ENCODE results near the gene UCMA. TPM values are rescaled to one million over a fixed set of nuclear protein-coding genes. Genes with fewer than 3 reads are reported as not detected.

Gene UCMA
- total and polyA plus RNA-seq, 10 of the 15 experiments (the other 5 are each of a cell fraction or from before 2014, with no cell fraction given) = 0.15 TPM; not detected in 9

DNA sequence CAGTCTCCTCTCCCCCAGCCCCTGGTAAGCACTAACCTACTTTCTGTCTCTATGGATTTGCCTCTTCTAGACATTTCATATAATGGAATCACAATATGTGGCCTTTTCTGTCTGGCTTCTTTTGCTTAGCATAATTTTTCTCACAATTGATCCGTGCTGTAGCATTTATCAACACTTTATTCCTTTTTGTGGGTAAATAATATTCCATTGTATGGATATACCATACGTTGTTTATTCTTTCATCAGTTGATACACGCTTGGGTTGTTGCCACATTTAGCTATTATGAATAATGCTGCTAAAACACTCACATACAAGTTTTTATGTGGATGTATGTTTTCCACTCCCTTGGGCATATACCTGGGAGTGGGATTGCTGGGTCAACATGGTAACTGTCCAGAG lies 47.0 kb downstream of the UCMA start:
- ChIA-PET RAD21 (ENCODE audit: unreplicated experiment) (no interaction called here), POLR2A (no interaction called here), SMC1A (ENCODE audit: uncharacterized antibody, unreplicated experiment) (no interaction called here), CTCF (no interaction called here)
- Histone ChIP-seq H3K9ac (ENCODE audit: control insufficient read depth, insufficient read depth, low read length) (no peak overlapping the region), H3K4me1 (ENCODE audit: control insufficient read depth, insufficient read depth, low read length) (peaks cover 3% of the 10 kb centered on the region; the same call in 1 of the 2 replicates), H3K9me3 (replicated peaks; ENCODE audit: control insufficient read depth, insufficient read depth, low read length) (peaks cover 4% of the 10 kb centered on the region; the same call in 2 of the 3 replicates), H3K27me3 (replicated peaks in 1 of 2; ENCODE audit: control insufficient read depth in 2 of 2, insufficient read depth in 2 of 2, low read length in 1 of 2) (no peaks in the 10 kb centered on the region), H3K36me3 (ENCODE audit: control insufficient read depth in 2 of 2, insufficient read depth in 2 of 2, low read length in 1 of 2) (peaks cover 10 to 17% of the 10 kb centered on the region in 2 experiments), H3K27ac (ENCODE audit: control insufficient read depth, insufficient read depth) (no peak overlapping the region), H3K79me2 (ENCODE audit: control insufficient read depth, insufficient read depth, low read length) (no peaks in the 10 kb centered on the region), H3K4me2 (ENCODE audit: control insufficient read depth, insufficient read depth) (no peak overlapping the region), H4K20me1 (ENCODE audit: control insufficient read depth, insufficient read depth) (no peaks in the 10 kb centered on the region), H2AFZ (ENCODE audit: control insufficient read depth, low read depth, low read length) (no peak overlapping the region), H3K4me3 (no peak overlapping the region)
- ATAC-seq (no peak), DNase-seq (ENCODE audit: low read depth, low spot score) (no peak), FAIRE-seq (no peak)
- 99% methylated on average over 3 of the region's 3 CpGs for WGBS (ENCODE audit: insufficient coverage, insufficient replicate concordance, low lambda C conversion rate, missing lambda C conversion rate)
- in situ Hi-C loops (cut with MboI) (no loop called here), intact Hi-C loops (cut with micrococcal nuclease; ENCODE audit: unreplicated experiment) (no loop called here)
- BruUV-seq (replicated peaks) = no TSS peak
- TF ChIP-seq NR2F1 (conservative IDR thresholded peaks at IDR 0.05) = no peak
- TF ChIP-seq, protein P1, sequence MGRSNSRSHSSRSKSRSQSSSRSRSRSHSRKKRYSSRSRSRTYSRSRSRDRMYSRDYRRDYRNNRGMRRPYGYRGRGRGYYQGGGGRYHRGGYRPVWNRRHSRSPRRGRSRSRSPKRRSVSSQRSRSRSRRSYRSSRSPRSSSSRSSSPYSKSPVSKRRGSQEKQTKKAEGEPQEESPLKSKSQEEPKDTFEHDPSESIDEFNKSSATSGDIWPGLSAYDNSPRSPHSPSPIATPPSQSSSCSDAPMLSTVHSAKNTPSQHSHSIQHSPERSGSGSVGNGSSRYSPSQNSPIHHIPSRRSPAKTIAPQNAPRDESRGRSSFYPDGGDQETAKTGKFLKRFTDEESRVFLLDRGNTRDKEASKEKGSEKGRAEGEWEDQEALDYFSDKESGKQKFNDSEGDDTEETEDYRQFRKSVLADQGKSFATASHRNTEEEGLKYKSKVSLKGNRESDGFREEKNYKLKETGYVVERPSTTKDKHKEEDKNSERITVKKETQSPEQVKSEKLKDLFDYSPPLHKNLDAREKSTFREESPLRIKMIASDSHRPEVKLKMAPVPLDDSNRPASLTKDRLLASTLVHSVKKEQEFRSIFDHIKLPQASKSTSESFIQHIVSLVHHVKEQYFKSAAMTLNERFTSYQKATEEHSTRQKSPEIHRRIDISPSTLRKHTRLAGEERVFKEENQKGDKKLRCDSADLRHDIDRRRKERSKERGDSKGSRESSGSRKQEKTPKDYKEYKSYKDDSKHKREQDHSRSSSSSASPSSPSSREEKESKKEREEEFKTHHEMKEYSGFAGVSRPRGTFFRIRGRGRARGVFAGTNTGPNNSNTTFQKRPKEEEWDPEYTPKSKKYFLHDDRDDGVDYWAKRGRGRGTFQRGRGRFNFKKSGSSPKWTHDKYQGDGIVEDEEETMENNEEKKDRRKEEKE (IDR thresholded peaks at IDR 0.05) = no peak
- TF ChIP-seq EGR1 (IDR thresholded peaks at IDR 0.05; ENCODE audit: borderline replicate concordance in 1 of 2, low read depth in 2 of 2, low read length in 2 of 2) = no peak
- TF ChIP-seq ESRRA (IDR thresholded peaks at IDR 0.05; ENCODE audit: low read length) = no peak
- no peak for TF ChIP-seq BMI1 (IDR thresholded peaks at IDR 0.05; ENCODE audit: borderline replicate concordance)
- TF ChIP-seq, protein P2, sequence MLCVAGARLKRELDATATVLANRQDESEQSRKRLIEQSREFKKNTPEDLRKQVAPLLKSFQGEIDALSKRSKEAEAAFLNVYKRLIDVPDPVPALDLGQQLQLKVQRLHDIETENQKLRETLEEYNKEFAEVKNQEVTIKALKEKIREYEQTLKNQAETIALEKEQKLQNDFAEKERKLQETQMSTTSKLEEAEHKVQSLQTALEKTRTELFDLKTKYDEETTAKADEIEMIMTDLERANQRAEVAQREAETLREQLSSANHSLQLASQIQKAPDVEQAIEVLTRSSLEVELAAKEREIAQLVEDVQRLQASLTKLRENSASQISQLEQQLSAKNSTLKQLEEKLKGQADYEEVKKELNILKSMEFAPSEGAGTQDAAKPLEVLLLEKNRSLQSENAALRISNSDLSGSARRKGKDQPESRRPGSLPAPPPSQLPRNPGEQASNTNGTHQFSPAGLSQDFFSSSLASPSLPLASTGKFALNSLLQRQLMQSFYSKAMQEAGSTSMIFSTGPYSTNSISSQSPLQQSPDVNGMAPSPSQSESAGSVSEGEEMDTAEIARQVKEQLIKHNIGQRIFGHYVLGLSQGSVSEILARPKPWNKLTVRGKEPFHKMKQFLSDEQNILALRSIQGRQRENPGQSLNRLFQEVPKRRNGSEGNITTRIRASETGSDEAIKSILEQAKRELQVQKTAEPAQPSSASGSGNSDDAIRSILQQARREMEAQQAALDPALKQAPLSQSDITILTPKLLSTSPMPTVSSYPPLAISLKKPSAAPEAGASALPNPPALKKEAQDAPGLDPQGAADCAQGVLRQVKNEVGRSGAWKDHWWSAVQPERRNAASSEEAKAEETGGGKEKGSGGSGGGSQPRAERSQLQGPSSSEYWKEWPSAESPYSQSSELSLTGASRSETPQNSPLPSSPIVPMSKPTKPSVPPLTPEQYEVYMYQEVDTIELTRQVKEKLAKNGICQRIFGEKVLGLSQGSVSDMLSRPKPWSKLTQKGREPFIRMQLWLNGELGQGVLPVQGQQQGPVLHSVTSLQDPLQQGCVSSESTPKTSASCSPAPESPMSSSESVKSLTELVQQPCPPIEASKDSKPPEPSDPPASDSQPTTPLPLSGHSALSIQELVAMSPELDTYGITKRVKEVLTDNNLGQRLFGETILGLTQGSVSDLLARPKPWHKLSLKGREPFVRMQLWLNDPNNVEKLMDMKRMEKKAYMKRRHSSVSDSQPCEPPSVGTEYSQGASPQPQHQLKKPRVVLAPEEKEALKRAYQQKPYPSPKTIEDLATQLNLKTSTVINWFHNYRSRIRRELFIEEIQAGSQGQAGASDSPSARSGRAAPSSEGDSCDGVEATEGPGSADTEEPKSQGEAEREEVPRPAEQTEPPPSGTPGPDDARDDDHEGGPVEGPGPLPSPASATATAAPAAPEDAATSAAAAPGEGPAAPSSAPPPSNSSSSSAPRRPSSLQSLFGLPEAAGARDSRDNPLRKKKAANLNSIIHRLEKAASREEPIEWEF (IDR thresholded peaks at IDR 0.05; ENCODE audit: insufficient replicate concordance, low read depth, low read length) = no peak
- TF ChIP-seq, protein P3, sequence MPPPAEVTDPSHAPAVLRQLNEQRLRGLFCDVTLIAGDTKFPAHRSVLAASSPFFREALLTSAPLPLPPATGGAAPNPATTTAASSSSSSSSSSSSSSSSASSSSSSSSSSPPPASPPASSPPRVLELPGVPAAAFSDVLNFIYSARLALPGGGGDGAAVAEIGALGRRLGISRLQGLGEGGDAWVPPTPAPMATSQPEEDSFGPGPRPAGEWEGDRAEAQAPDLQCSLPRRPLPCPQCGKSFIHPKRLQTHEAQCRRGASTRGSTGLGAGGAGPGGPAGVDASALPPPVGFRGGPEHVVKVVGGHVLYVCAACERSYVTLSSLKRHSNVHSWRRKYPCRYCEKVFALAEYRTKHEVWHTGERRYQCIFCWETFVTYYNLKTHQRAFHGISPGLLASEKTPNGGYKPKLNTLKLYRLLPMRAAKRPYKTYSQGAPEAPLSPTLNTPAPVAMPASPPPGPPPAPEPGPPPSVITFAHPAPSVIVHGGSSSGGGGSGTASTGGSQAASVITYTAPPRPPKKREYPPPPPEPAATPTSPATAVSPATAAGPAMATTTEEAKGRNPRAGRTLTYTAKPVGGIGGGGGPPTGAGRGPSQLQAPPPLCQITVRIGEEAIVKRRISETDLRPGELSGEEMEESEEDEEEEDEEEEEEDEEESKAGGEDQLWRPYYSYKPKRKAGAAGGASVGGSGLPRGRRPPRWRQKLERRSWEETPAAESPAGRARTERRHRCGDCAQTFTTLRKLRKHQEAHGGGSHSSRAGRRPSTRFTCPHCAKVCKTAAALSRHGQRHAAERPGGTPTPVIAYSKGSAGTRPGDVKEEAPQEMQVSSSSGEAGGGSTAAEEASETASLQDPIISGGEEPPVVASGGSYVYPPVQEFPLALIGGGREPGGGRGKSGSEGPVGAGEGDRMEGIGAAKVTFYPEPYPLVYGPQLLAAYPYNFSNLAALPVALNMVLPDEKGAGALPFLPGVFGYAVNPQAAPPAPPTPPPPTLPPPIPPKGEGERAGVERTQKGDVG (CRISPR knock-in tag; IDR thresholded peaks at IDR 0.05) = no peak
- TF ChIP-seq CBFB (IDR thresholded peaks at IDR 0.05; ENCODE audit: low read depth) = no peak
- no peak for TF ChIP-seq NFYA (IDR thresholded peaks at IDR 0.05; ENCODE audit: borderline replicate concordance, low read depth, low read length)
- TF ChIP-seq EZH2 (IDR thresholded peaks at IDR 0.05; ENCODE audit: borderline replicate concordance, control insufficient read depth, low read depth, low read length) = no peak
- TF ChIP-seq MTA2 (IDR thresholded peaks at IDR 0.05; ENCODE audit: low read depth) = no peak
- TF ChIP-seq TCF7 (IDR thresholded peaks at IDR 0.05; ENCODE audit: borderline replicate concordance) = no peak
- TF ChIP-seq NRF1 (conservative IDR thresholded peaks at IDR 0.05; ENCODE audit: low read depth, low read length) = no peak
- no peak for TF ChIP-seq TARDBP (IDR thresholded peaks at IDR 0.05; ENCODE audit: borderline replicate concordance)
